Activated CD8-positive, alpha-beta memory T cell treated with anti-CD3 and anti-CD28 coated beads for 48 hours (primary cell): ENCODE data around the gene ACAA1.

ENCODE experiments used
- DNase-seq, 3 experiments: peaks; one replicate each; pipeline ENCODE4 v3.0.0-alpha.2; 2020; ENCODE audit warnings: low read depth in 2 of 3, low spot score in 2 of 3

ACAA1 gene

GRCh38 chr3:38154033-38154494 is 17.1 kb upstream of the ACAA1 start:
- no peak for DNase-seq

- no peak for DNase-seq
Measured at GRCh38 chr3:38153221-38153620, 16.3 kb upstream of the ACAA1 start.

- DNase-seq = no peak
Measured at GRCh38 chr3:38152609-38153008, 15.7 kb upstream of the ACAA1 start.

- DNase-seq = no peak
Measured at GRCh38 chr3:38151667-38152265, 14.8 kb upstream of the ACAA1 start.

- DNase-seq = no peak
Measured at GRCh38 chr3:38150780-38151528, 14.0 kb upstream of the ACAA1 start.

GRCh38 chr3:38149708-38150107 is 12.8 kb upstream of the ACAA1 start:
- no peak for DNase-seq

GRCh38 chr3:38148311-38148882 is 11.5 kb upstream of the ACAA1 start:
- DNase-seq = no peak

- DNase-seq = no peak
Measured at GRCh38 chr3:38147421-38147820, 10.5 kb upstream of the ACAA1 start.

- no peak for DNase-seq
Measured at GRCh38 chr3:38146504-38146903, 9.6 kb upstream of the ACAA1 start.

- no peak for DNase-seq
Measured at GRCh38 chr3:38143511-38143910, 6.6 kb upstream of the ACAA1 start.

- DNase-seq = no peak
Measured at GRCh38 chr3:38142959-38143358, 6.0 kb upstream of the ACAA1 start.

- DNase-seq = no peak
Measured at GRCh38 chr3:38141952-38142273, 5.0 kb upstream of the ACAA1 start.

GRCh38 chr3:38141173-38141951 is 4.4 kb upstream of the ACAA1 start:
- DNase-seq = no peak

- DNase-seq = no peak
Measured at GRCh38 chr3:38140326-38141172, 3.6 kb upstream of the ACAA1 start.

GRCh38 chr3:38139652-38140051 is 2.7 kb upstream of the ACAA1 start:
- DNase-seq = no peak

- no peak for DNase-seq
Measured at GRCh38 chr3:38139191-38139590, 2.3 kb upstream of the ACAA1 start.

- DNase-seq = peak; percentile 72 to 83 (median 75)
Measured at GRCh38 chr3:38138349-38139190, 1.6 kb upstream of the ACAA1 start, which contains the start of gene MYD88. MYD88 (plus strand) TSS chr3:38138661; CDS start chr3:38138701, 40 bp downstream.

- DNase-seq = no peak
Measured at GRCh38 chr3:38137615-38138348, 855 bp upstream of the ACAA1 start.

- DNase-seq = no peak
Measured at GRCh38 chr3:38136393-38136776, 542 bp downstream of the ACAA1 start.
